ENCODE data around the gene SLC5A1. TPM values are rescaled to one million over a fixed set of nuclear protein-coding genes. Genes with fewer than 3 reads are reported as not detected.

Gene SLC5A1
- polyA plus RNA-seq, 2 of the 4 experiments (the other 2 are of a cell fraction) = 0.03 to 0.04 TPM

- ChIA-PET POLR2A (interaction anchor here (0.6 kb wide), 1 partner anchor 20 kb away, joined by 4 read pairs; no protein-coding TSS in a partner anchor), CTCF (interaction anchor here (0.5 to 1.4 kb wide), 4 partner anchors 10 to 654 kb away, joined by 3 to 4 read pairs (median 4); no protein-coding TSS in a partner anchor)
- no peak for DNase-seq (ENCODE audit: low read depth in 1 of 2, low spot score in 1 of 2)
- Histone ChIP-seq H3K9me3 (no peaks in the 10 kb centered on the region), H3K4me3 (no peak overlapping the region), H3K27ac (no peak overlapping the region), H3K4me2 (no peak overlapping the region), H3K4me1 (no peaks in the 10 kb centered on the region)
- no peak for FAIRE-seq
- no peak for ATAC-seq
- no peak for TF ChIP-seq ZFP36 (IDR thresholded peaks at IDR 0.05; ENCODE audit: borderline replicate concordance, partially characterized antibody)
- no peak for TF ChIP-seq TFCP2L1 (CRISPR knock-in tag; IDR thresholded peaks at IDR 0.05)
- no peak for TF ChIP-seq HDAC2 (IDR thresholded peaks at IDR 0.05)
- no peak for TF ChIP-seq GATA3 (IDR thresholded peaks at IDR 0.05; ENCODE audit: borderline replicate concordance)
- TF ChIP-seq CBX2 (IDR thresholded peaks at IDR 0.05; ENCODE audit: borderline replicate concordance, low read depth) = no peak
- no peak for TF ChIP-seq NPAS2 (CRISPR knock-in tag; IDR thresholded peaks at IDR 0.05; ENCODE audit: borderline replicate concordance)
- no peak for TF ChIP-seq MAZ (IDR thresholded peaks at IDR 0.05; ENCODE audit: borderline replicate concordance, low read depth, low read length)
- TF ChIP-seq ZC3H11A (IDR thresholded peaks at IDR 0.05) = no peak
- no peak for TF ChIP-seq RARB (CRISPR knock-in tag; IDR thresholded peaks at IDR 0.05)
- TF ChIP-seq, protein P1, sequence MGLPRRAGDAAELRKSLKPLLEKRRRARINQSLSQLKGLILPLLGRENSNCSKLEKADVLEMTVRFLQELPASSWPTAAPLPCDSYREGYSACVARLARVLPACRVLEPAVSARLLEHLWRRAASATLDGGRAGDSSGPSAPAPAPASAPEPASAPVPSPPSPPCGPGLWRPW (IDR thresholded peaks at IDR 0.05) = no peak
- TF ChIP-seq KDM5A (IDR thresholded peaks at IDR 0.05) = no peak
- TF ChIP-seq FOSB (CRISPR knock-in tag; IDR thresholded peaks at IDR 0.05) = no peak
- no peak for TF ChIP-seq POLR2A (IDR thresholded peaks at IDR 0.05; ENCODE audit: low read length)
- no peak for TF ChIP-seq BHLHE40 (IDR thresholded peaks at IDR 0.05; ENCODE audit: low read depth, low read length)
- TF ChIP-seq MYC (IDR thresholded peaks at IDR 0.05; ENCODE audit: borderline replicate concordance, low read length) = no peak
- TF ChIP-seq ESRRA (IDR thresholded peaks at IDR 0.05; ENCODE audit: borderline replicate concordance, low read length) = no peak
- no peak for TF ChIP-seq EHMT2 (IDR thresholded peaks at IDR 0.05; ENCODE audit: low read depth)
- no peak for TF ChIP-seq USF2 (IDR thresholded peaks at IDR 0.05)
- WGBS (ENCODE audit: missing lambda C conversion rate) = 42% methylated on average over 3 of the region's 3 CpGs
These were observed 2.6 kb upstream of the SLC5A1 start for GRCh38 chr22:32040324-32040904.

GRCh38 chr22:32043391-32043790 lies 330 bp downstream of the SLC5A1 start:
- no peak for TF ChIP-seq ZC3H11A (IDR thresholded peaks at IDR 0.05)
- no peak for TF ChIP-seq GATA3 (IDR thresholded peaks at IDR 0.05; ENCODE audit: borderline replicate concordance)
- no peak for TF ChIP-seq SMC3 (IDR thresholded peaks at IDR 0.05)
- TF ChIP-seq BHLHE40 (IDR thresholded peaks at IDR 0.05; ENCODE audit: low read depth, low read length) = no peak
- TF ChIP-seq FOSL2 (IDR thresholded peaks at IDR 0.05) = no peak
- no peak for TF ChIP-seq FOSL2 (CRISPR knock-in tag; IDR thresholded peaks at IDR 0.05)
- no peak for TF ChIP-seq TP53 (CRISPR knock-in tag; IDR thresholded peaks at IDR 0.05)
- TF ChIP-seq, protein P2, sequence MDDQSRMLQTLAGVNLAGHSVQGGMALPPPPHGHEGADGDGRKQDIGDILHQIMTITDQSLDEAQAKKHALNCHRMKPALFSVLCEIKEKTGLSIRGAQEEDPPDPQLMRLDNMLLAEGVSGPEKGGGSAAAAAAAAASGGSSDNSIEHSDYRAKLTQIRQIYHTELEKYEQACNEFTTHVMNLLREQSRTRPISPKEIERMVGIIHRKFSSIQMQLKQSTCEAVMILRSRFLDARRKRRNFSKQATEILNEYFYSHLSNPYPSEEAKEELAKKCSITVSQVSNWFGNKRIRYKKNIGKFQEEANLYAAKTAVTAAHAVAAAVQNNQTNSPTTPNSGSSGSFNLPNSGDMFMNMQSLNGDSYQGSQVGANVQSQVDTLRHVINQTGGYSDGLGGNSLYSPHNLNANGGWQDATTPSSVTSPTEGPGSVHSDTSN (IDR thresholded peaks at IDR 0.05) = no peak
- no peak for TF ChIP-seq POLR2A (IDR thresholded peaks at IDR 0.05; ENCODE audit: low read length)
- no peak for TF ChIP-seq BCL3 (IDR thresholded peaks at IDR 0.05)
- no peak for TF ChIP-seq MAZ (IDR thresholded peaks at IDR 0.05; ENCODE audit: borderline replicate concordance, low read depth, low read length)
- TF ChIP-seq NFE2L2 (conservative IDR thresholded peaks at IDR 0.05; ENCODE audit: low read length) = no peak
- Histone ChIP-seq H3K4me1 (no peaks in the 10 kb centered on the region), H3K9me3 (no peaks in the 10 kb centered on the region), H3K4me2 (no peak overlapping the region), H3K4me3 (no peak overlapping the region), H3K27ac (no peak overlapping the region)
- FAIRE-seq (no peak), DNase-seq (ENCODE audit: low read depth in 1 of 2, low spot score in 1 of 2) (no peak), ATAC-seq (peak in 1 of 2 experiments; percentile 30; a peak in 1 of 6 replicates)
- WGBS (ENCODE audit: missing lambda C conversion rate) = 76% methylated on average over 9 of the region's 9 CpGs
- POLR2A ChIA-PET = no interaction called here
- CTCF ChIA-PET = interaction anchor here (0.6 to 1.8 kb wide), 3 partner anchors 48 to 358 kb away, joined by 3 to 5 read pairs (median 4); no protein-coding TSS in a partner anchor

All from A549 (cell line).